ENCODE data around the gene MLF2. TPM values are rescaled to one million over a fixed set of nuclear protein-coding genes. Genes with fewer than 3 reads are reported as not detected.

Gene MLF2
- total and polyA plus RNA-seq, 2 of the 13 experiments (the other 11 are each of a cell fraction or from before 2014, with no cell fraction given): 88.1 to 167 TPM

GRCh38 chr12:6764011-6764828, 11.3 kb upstream of the MLF2 start (continued):
- TF ChIP-seq, protein P1, sequence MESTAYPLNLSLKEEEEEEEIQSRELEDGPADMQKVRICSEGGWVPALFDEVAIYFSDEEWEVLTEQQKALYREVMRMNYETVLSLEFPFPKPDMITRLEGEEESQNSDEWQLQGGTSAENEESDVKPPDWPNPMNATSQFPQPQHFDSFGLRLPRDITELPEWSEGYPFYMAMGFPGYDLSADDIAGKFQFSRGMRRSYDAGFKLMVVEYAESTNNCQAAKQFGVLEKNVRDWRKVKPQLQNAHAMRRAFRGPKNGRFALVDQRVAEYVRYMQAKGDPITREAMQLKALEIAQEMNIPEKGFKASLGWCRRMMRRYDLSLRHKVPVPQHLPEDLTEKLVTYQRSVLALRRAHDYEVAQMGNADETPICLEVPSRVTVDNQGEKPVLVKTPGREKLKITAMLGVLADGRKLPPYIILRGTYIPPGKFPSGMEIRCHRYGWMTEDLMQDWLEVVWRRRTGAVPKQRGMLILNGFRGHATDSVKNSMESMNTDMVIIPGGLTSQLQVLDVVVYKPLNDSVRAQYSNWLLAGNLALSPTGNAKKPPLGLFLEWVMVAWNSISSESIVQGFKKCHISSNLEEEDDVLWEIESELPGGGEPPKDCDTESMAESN (CRISPR knock-in tag; conservative IDR thresholded peaks at IDR 0.05): peak; percentile 22; the same call in 1 of the 2 replicates
- no peak for TF ChIP-seq HOXA5 (CRISPR knock-in tag; IDR thresholded peaks at IDR 0.05)
- TF ChIP-seq, protein P2, sequence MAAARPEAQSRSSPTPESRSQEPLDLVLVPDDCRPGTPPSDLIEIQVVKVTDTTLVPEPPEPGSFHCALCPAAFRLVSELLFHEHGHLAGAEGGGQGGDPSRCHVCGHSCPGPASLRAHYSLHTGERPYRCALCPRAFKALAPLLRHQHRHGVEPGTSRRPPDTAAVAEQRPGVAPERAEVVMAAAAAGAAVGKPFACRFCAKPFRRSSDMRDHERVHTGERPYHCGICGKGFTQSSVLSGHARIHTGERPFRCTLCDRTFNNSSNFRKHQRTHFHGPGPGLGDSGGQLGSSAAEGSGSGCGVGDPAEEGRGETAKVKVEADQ (CRISPR knock-in tag; IDR thresholded peaks at IDR 0.05; ENCODE audit: borderline replicate concordance): 0 out of 2 replicates have a peak, but pooled peaks have one; percentile 15
- no peak for TF ChIP-seq REPIN1 (CRISPR knock-in tag; IDR thresholded peaks at IDR 0.05; ENCODE audit: borderline replicate concordance, low read depth)
- no peak for TF ChIP-seq MAF1 (CRISPR knock-in tag; IDR thresholded peaks at IDR 0.05; ENCODE audit: borderline replicate concordance)
- peak; percentile 99 for TF ChIP-seq RFXAP (CRISPR knock-in tag; IDR thresholded peaks at IDR 0.05; ENCODE audit: borderline replicate concordance)
- no peak for TF ChIP-seq ZFP36L1 (CRISPR knock-in tag; IDR thresholded peaks at IDR 0.05)
- no peak for TF ChIP-seq ZNF607 (CRISPR knock-in tag; IDR thresholded peaks at IDR 0.05; ENCODE audit: borderline replicate concordance)
- no peak for TF ChIP-seq LBX2 (CRISPR knock-in tag; IDR thresholded peaks at IDR 0.05; ENCODE audit: borderline replicate concordance)
- TF ChIP-seq KDM4B (CRISPR knock-in tag; IDR thresholded peaks at IDR 0.05): no peak
- TF ChIP-seq ZFAT (CRISPR knock-in tag; conservative IDR thresholded peaks at IDR 0.05): no peak
- TF ChIP-seq ZKSCAN1 (IDR thresholded peaks at IDR 0.05; ENCODE audit: low read length): no peak
- TF ChIP-seq, protein P3, sequence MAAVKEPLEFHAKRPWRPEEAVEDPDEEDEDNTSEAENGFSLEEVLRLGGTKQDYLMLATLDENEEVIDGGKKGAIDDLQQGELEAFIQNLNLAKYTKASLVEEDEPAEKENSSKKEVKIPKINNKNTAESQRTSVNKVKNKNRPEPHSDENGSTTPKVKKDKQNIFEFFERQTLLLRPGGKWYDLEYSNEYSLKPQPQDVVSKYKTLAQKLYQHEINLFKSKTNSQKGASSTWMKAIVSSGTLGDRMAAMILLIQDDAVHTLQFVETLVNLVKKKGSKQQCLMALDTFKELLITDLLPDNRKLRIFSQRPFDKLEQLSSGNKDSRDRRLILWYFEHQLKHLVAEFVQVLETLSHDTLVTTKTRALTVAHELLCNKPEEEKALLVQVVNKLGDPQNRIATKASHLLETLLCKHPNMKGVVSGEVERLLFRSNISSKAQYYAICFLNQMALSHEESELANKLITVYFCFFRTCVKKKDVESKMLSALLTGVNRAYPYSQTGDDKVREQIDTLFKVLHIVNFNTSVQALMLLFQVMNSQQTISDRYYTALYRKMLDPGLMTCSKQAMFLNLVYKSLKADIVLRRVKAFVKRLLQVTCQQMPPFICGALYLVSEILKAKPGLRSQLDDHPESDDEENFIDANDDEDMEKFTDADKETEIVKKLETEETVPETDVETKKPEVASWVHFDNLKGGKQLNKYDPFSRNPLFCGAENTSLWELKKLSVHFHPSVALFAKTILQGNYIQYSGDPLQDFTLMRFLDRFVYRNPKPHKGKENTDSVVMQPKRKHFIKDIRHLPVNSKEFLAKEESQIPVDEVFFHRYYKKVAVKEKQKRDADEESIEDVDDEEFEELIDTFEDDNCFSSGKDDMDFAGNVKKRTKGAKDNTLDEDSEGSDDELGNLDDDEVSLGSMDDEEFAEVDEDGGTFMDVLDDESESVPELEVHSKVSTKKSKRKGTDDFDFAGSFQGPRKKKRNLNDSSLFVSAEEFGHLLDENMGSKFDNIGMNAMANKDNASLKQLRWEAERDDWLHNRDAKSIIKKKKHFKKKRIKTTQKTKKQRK (IDR thresholded peaks at IDR 0.05; ENCODE audit: low read length): no peak
- TF ChIP-seq FOXA1 (IDR thresholded peaks at IDR 0.05): no peak
- TF ChIP-seq FOXA1 (CRISPR knock-in tag; IDR thresholded peaks at IDR 0.05): no peak
- TF ChIP-seq KLF15 (CRISPR knock-in tag; IDR thresholded peaks at IDR 0.05; ENCODE audit: borderline replicate concordance): no peak
- no peak for TF ChIP-seq RXRB (CRISPR knock-in tag; IDR thresholded peaks at IDR 0.05; ENCODE audit: borderline replicate concordance)
- TF ChIP-seq MXD4 (CRISPR knock-in tag; IDR thresholded peaks at IDR 0.05): no peak
- no peak for TF ChIP-seq ZNF878 (CRISPR knock-in tag; IDR thresholded peaks at IDR 0.05)
- TF ChIP-seq ZNF605 (CRISPR knock-in tag; IDR thresholded peaks at IDR 0.05): peak; percentile 62; the same call in 1 of the 2 replicates
- TF ChIP-seq ZNF619 (CRISPR knock-in tag; IDR thresholded peaks at IDR 0.05): no peak
- no peak for TF ChIP-seq DNMT3B (CRISPR knock-in tag; conservative IDR thresholded peaks at IDR 0.05)
- no peak for TF ChIP-seq ZNF362 (CRISPR knock-in tag; IDR thresholded peaks at IDR 0.05; ENCODE audit: borderline replicate concordance)
